ENCODE data around the gene VAPB. TPM values are rescaled to one million over a fixed set of nuclear protein-coding genes. Genes with fewer than 3 reads are reported as not detected.
"Not testable (repeated sequence)": the region's sequence is repeated elsewhere in the genome, so short reads cannot be mapped to it uniquely, and the experiment has no call there.

Gene VAPB
- polyA plus RNA-seq, 1 donor: 54.6 TPM

DNA sequence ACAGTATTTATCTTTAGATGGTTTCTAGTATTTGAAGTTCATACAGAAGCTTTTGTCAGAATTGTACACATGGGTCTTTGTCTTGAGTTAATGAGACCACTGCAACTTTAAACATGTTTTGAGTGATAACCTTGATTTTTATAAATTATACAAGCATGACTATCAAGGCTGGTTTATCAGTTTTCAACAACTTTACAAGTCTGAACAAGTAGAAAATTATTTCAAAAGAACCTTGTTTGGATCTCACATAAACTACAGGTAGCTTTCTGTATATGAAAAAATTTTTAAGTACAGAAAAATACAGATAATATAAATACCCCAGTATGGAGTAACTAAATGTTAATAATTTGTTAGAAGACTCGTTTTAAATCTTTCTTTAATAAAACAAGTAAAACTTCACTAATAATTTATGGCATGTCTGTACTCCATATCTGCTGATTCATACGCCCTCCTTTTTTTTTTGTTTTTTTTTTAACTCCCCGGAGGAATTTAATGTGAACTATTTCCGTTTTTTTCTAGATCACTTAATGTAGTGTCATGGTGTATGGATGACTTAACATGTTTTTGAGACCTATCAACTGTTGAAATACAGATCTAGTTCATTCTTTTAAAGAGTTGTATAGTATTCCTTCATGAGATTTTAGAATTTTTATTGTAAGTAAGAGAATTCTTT is 18.3 kb downstream of the VAPB start:
- no peak for DNase-seq (ENCODE audit: low read depth)

GRCh38 chr20:58407966-58408557 is 19.0 kb downstream of the VAPB start:
- no peak for DNase-seq (ENCODE audit: low read depth)

- no peak for DNase-seq (ENCODE audit: low read depth)
Observed at GRCh38 chr20:58408603-58409246, 19.7 kb downstream of the VAPB start.

DNA sequence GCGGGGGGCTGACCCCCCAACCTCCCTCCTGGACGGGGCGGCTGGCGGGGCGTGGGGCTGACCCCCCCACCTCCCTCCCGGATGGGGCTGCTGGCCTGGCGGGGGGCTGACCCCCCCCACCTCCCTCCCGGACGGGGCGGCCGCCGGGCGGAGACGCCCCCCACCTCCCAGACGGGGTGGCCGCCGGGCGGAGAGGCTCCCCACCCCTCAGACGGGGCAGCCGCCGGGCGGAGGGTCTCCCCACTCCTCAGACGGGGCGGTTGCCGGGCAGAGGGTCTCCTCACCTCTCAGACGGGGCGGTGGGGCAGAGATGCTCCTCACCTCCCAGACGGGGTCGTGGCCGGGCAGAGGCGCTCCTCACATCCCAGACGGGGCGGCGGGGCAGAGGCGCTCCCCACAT is 25.2 kb downstream of the VAPB start:
- DNase-seq (ENCODE audit: low read depth): not testable (repeated sequence)

- DNase-seq (ENCODE audit: low read depth): not testable (repeated sequence)
Observed at GRCh38 chr20:58414786-58415185, 25.8 kb downstream of the VAPB start.

DNA sequence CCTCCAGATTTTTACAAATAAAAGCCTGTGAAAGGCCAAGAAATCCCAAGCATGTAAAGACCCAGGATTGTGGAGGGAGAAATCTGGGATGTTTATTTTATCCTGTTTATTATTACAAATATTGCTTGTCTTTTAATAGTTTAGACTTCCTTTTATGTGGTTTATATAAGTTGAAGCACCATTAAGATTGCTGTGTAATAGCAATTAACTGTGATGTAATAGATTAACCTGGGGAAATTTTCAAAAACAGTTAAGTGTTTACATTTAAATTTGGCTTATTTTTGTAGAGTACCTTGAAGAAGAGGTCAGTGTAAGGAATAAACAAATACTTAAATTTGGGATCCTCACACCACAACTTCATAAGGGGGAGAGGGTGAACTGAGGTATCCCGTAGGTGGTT is 27.0 kb downstream of the VAPB start:
- no peak for DNase-seq (ENCODE audit: low read depth)

DNA sequence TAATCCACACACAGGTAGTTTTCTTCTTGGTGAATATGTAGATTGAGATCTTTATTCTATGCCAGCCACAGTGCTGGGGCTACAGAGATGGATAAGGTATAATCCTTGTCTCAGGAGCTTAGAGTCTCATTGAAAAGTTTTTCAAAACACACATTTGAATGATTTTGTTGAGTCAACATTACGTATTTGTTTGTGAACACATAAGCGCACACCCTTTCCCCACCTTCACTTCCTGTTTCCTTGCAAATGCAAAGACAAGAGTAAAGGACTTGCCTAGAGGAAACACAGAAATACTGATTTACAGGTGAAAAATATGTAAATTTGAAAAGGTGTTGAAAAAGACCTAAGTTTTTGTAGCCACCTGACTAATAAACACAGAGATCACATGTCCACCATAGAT is 27.8 kb downstream of the VAPB start:
- no peak for DNase-seq (ENCODE audit: low read depth)

- no peak for DNase-seq (ENCODE audit: low read depth)
Observed at GRCh38 chr20:58417438-58417837, 28.4 kb downstream of the VAPB start.

GRCh38 chr20:58418949-58419748 is 30.1 kb downstream of the VAPB start:
- no peak for DNase-seq (ENCODE audit: low read depth)

DNA sequence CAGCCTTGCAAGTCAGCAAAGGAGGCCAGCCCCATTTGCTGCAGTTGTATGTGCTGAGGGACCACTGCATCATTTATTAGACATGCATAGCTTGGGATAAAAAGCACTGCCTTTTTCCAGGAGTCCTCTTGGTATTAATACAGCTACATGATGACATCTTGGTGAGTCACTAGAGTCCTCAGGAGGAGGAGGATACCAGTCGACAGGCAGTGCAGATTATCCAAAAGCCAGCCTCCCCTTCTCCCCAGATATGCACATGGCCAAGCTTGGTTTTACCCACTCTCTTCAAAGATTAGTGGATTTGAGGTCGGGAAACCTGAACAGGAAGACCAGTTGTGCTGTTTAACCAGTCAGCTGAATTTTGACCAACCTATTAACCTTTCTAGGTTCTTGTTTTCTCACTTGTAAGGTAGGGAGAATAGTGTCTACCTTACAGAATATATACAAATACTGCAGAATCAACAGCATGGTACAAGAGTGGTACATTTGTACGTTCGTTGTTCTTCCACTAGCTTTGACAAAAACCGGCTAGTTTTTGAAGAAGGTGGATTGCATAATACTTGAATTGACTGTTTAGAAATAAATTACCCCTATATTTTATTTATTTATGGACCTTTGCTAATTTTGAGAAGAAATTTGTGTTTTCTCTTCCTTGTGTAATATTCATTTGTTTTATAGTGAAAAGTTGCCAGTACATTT is 31.9 kb downstream of the VAPB start:
- DNase-seq (ENCODE audit: low read depth): no peak

DNA sequence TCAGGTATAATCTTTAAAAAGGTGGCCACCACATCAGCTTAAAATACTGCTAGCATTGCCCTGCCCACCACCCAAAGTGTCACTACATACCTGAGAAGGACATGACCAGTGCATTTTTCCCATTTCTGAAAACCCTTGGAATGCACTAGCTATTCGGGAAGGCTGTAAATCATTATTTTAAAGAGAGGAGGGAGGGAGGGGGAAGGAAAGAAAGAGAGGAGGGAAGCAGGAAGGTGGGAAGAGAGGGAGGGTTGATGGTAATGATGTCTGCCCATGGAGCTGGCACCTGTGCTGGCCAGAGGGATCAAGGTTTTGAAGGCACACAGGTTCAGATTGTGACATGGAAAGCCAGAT is 32.4 kb downstream of the VAPB start:
- no peak for DNase-seq (ENCODE audit: low read depth)

- no peak for DNase-seq (ENCODE audit: low read depth)
Observed at GRCh38 chr20:58424218-58424969, 35.4 kb downstream of the VAPB start.

DNA sequence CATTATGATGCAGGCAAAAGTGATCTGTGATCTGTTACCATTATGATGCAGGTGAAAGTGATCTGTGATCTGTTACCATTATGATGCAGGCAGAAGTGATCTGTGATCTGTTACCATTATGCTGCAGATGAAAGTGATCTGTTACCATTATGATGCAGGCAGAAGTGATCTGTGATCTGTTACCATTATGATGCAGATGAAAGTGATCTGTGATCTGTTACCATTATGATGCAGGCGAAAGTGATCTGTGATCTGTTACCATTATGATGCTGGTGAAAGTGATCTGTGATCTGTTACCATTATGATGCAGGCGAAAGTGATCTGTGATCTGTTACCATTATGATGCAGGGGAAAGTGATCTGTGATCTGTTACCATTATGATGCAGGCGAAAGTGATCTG is 38.5 kb downstream of the VAPB start:
- DNase-seq (ENCODE audit: low read depth): not testable (repeated sequence)

- no peak for DNase-seq (ENCODE audit: low read depth)
Observed at GRCh38 chr20:58428364-58428763, 39.3 kb downstream of the VAPB start.

DNA sequence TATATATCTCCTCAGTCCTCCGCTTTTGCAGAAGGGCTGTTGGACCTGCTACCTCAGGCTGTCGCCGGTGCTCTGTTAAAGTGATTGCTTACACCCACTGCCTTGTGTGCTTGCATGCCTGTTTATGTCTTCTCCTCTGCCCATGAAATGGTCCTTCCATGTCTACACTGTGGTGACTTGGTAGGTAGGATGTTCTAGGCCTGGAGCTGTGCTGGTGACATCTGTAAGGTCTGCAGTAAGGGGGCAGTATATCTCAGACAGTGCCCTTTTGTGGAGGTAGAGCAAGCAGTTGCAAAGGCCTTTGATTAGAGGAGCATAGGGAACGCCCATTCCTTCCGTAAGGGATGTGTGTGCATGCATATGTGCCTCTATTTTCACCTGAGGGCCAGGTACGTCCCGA is 40.3 kb downstream of the VAPB start:
- DNase-seq (ENCODE audit: low read depth): no peak

- no peak for DNase-seq (ENCODE audit: low read depth)
Observed at GRCh38 chr20:58431134-58431533, 42.1 kb downstream of the VAPB start.

GRCh38 chr20:58432186-58432954 is 43.3 kb downstream of the VAPB start:
- DNase-seq (ENCODE audit: low read depth): no peak

DNA sequence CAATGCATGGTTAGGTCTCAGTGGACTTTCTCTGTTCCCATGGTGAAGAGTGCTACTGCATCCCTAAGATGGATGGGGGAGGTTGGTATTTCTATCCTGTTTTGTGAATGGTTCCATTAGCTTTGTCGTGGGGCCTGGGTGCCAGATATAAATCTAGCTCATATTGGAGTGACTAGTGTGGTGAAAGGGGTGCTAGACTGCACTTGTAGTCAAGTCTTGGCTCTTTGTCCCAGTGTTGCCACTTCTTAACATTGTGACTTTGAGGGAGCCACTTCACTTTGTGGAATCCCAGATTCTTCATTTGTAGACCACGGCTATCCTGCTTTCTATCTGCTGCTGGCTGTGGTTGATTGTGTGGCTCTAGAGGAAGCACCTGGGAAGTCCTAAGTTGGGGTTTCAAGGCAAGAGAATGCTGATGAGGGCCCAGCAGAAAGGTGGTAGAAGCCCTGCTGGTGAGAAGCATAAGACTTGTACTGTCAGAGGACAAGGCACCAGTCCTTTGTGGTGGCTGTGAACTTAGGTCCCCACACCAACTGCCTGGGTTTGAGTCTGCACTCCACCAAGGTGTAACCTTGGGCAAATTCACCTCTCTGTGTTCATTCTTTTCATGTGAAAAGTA is 44.1 kb downstream of the VAPB start:
- DNase-seq (ENCODE audit: low read depth): no peak

GRCh38 chr20:58433759-58434158 is 44.7 kb downstream of the VAPB start:
- DNase-seq (ENCODE audit: low read depth): no peak

- no peak for DNase-seq (ENCODE audit: low read depth)
Observed at GRCh38 chr20:58434326-58434725, 45.3 kb downstream of the VAPB start.
